Measurements from ENCODE around the gene GCN1. TPM values are rescaled to one million over a fixed set of nuclear protein-coding genes. Genes with fewer than 3 reads are reported as not detected.
"Not testable (repeated sequence)": the region's sequence is repeated elsewhere in the genome, so short reads cannot be mapped to it uniquely, and the experiment has no call there.

Gene GCN1
- total and polyA plus RNA-seq, 4 donors, result 19.3 to 93.6 (median 53.1) TPM

- Histone ChIP-seq H3K9me3 (ENCODE audit: control insufficient read depth in 4 of 4, insufficient read depth in 3 of 4, low read length in 3 of 4) (no peaks in the 10 kb centered on the region), H3K9ac (ENCODE audit: insufficient read depth in 1 of 2, low read length in 2 of 2) (no peak overlapping the region), H3K4me1 (ENCODE audit: control insufficient read depth in 5 of 5, insufficient read depth in 5 of 5, low read length in 5 of 5) (no peaks in the 10 kb centered on the region), H3K4me3 (no peak overlapping the region), H3K27ac (ENCODE audit: low read depth in 1 of 2, low read length in 1 of 2) (no peak overlapping the region), H3K27me3 (ENCODE audit: control insufficient read depth in 3 of 3, insufficient read depth in 3 of 3, low read length in 2 of 3) (no peaks in the 10 kb centered on the region), H3K36me3 (ENCODE audit: control insufficient read depth in 4 of 4, insufficient read depth in 4 of 4, low read length in 4 of 4) (peaks cover 12 to 63% (median 27%) of the 10 kb centered on the region in 4 donors)
- no peak for DNase-seq
- 95 to 96% methylated on average over 20 of the region's 20 CpGs for WGBS, 2 donors
- no peak for TF ChIP-seq CTCF (IDR thresholded peaks at IDR 0.05; ENCODE audit: control extremely low read depth, extremely low read depth)
- ATAC-seq (ENCODE audit: insufficient read depth, low FRiP score), result no peak
These were observed 19.2 kb upstream of the GCN1 start for GRCh38 chr12:120213758-120214157.

- not testable (repeated sequence) for H3K27ac ChIP-seq (ENCODE audit: low read depth in 1 of 2, low read length in 1 of 2); H3K4me1 ChIP-seq (ENCODE audit: control insufficient read depth in 5 of 5, insufficient read depth in 5 of 5, low read length in 5 of 5); H3K9me3 ChIP-seq (ENCODE audit: control insufficient read depth in 4 of 4, insufficient read depth in 3 of 4, low read length in 3 of 4); H3K4me3 ChIP-seq; DNase-seq; ATAC-seq (ENCODE audit: insufficient read depth, low FRiP score); H3K9ac ChIP-seq (ENCODE audit: insufficient read depth in 1 of 2, low read length in 2 of 2); H3K27me3 ChIP-seq (ENCODE audit: control insufficient read depth in 3 of 3, insufficient read depth in 3 of 3, low read length in 2 of 3)
- 92 to 97% methylated on average over 5 of the region's 5 CpGs for WGBS, 2 donors
- peaks cover 10 to 61% (median 26%) of the 10 kb centered on the region in 4 donors for H3K36me3 ChIP-seq (ENCODE audit: control insufficient read depth in 4 of 4, insufficient read depth in 4 of 4, low read length in 4 of 4)
These were observed 18.7 kb upstream of the GCN1 start for GRCh38 chr12:120213182-120213581.

GRCh38 chr12:120212301-120212700 lies 17.8 kb upstream of the GCN1 start:
- DNase-seq (no peak), ATAC-seq (ENCODE audit: insufficient read depth, low FRiP score) (no peak)
- no peaks in the 10 kb centered on the region for H3K27me3 ChIP-seq (ENCODE audit: control insufficient read depth in 3 of 3, insufficient read depth in 3 of 3, low read length in 2 of 3)
- no peaks in the 10 kb centered on the region for H3K4me1 ChIP-seq (ENCODE audit: control insufficient read depth in 5 of 5, insufficient read depth in 5 of 5, low read length in 5 of 5)
- no peak overlapping the region for H3K9ac ChIP-seq (ENCODE audit: insufficient read depth in 1 of 2, low read length in 2 of 2)
- H3K36me3 ChIP-seq (ENCODE audit: control insufficient read depth in 4 of 4, insufficient read depth in 4 of 4, low read length in 4 of 4), result peaks cover 13 to 63% (median 26%) of the 10 kb centered on the region in 4 donors
- TF ChIP-seq CTCF (IDR thresholded peaks at IDR 0.05; ENCODE audit: control extremely low read depth, extremely low read depth), result no peak
- H3K4me3 ChIP-seq, result no peak overlapping the region
- WGBS, 2 donors, result 95 to 97% methylated on average over 24 of the region's 24 CpGs
- H3K9me3 ChIP-seq (ENCODE audit: control insufficient read depth in 4 of 4, insufficient read depth in 3 of 4, low read length in 3 of 4), result no peaks in the 10 kb centered on the region
- H3K27ac ChIP-seq (ENCODE audit: low read depth in 1 of 2, low read length in 1 of 2), result no peak overlapping the region

GRCh38 chr12:120211904-120212283 lies 17.4 kb upstream of the GCN1 start:
- no peaks in the 10 kb centered on the region for H3K4me1 ChIP-seq (ENCODE audit: control insufficient read depth in 5 of 5, insufficient read depth in 5 of 5, low read length in 5 of 5)
- H3K9me3 ChIP-seq (ENCODE audit: control insufficient read depth in 4 of 4, insufficient read depth in 3 of 4, low read length in 3 of 4), result no peaks in the 10 kb centered on the region
- 86 to 90% methylated on average over 9 of the region's 9 CpGs for WGBS, 2 donors
- no peak overlapping the region for H3K27ac ChIP-seq (ENCODE audit: low read depth in 1 of 2, low read length in 1 of 2)
- no peak overlapping the region for H3K4me3 ChIP-seq
- ATAC-seq (ENCODE audit: insufficient read depth, low FRiP score) (no peak), DNase-seq (no peak)
- no peaks in the 10 kb centered on the region for H3K27me3 ChIP-seq (ENCODE audit: control insufficient read depth in 3 of 3, insufficient read depth in 3 of 3, low read length in 2 of 3)
- no peak overlapping the region for H3K9ac ChIP-seq (ENCODE audit: insufficient read depth in 1 of 2, low read length in 2 of 2)
- peaks cover 13 to 61% (median 26%) of the 10 kb centered on the region in 4 donors for H3K36me3 ChIP-seq (ENCODE audit: control insufficient read depth in 4 of 4, insufficient read depth in 4 of 4, low read length in 4 of 4)
- no peak for TF ChIP-seq CTCF (IDR thresholded peaks at IDR 0.05; ENCODE audit: control extremely low read depth, extremely low read depth)
